ENCODE results near the gene TMED1. TPM values are rescaled to one million over a fixed set of nuclear protein-coding genes. Genes with fewer than 3 reads are reported as not detected.
A peak's percentile ranks its signal among the peaks of the same experiment; 100 is the strongest.

Gene TMED1
- total and polyA plus RNA-seq, 9 of the 15 experiments (the other 6 are each of a cell fraction or from before 2014, with no cell fraction given), result 0.86 to 30.2 (median 23.5) TPM

DNA sequence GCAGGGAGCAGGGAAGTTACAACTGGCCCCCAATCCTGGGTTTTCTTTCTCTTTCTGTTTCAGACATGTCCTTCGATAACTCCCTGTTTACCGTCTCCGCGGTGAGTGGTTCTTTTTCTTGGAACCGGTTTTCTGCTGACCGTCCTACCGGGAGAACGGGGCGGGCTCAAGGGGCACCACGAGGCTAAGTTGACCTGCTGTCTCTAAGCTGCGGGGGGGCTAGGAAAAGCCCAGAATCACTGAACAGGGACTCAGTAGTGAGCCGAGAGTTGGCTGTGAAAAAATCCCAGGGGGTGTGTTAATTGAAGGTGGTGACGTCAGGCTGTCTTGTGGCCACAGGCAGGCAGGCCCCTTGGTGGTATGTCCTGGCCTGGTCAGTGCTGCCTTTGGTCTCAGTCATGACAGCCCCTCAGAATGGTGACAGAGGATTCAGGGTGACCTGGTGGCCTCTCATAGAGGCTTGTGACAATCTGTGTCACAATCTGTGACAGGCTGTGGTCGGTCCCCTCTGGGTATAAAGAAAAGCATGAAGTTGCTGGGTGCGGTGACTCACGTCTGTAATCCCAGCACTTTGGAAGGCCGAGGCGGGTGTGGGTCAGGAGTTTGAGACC is 27.2 kb upstream of the TMED1 start (continued):
- TF ChIP-seq ZNF589 (CRISPR knock-in tag; IDR thresholded peaks at IDR 0.05; ENCODE audit: low read depth) (peak; percentile 52; the same call in 1 of the 2 replicates), LEF1 (IDR thresholded peaks at IDR 0.05) (peak; percentile 23; the same call in 1 of the 2 replicates), KDM1A (IDR thresholded peaks at IDR 0.05) (peak; percentile 97 to 98), PHB2 (IDR thresholded peaks at IDR 0.05; ENCODE audit: low read depth) (no peak), SMARCE1 (IDR thresholded peaks at IDR 0.05) (peak; percentile 64; the same call in 1 of the 2 replicates), U2AF1 (optimal IDR thresholded peaks at IDR 0.05; ENCODE audit: low read depth, low read length) (no peak), SAFB2 (IDR thresholded peaks at IDR 0.05; ENCODE audit: borderline replicate concordance, low read depth, low read length, severe bottlenecking) (no peak), PPARD (CRISPR knock-in tag; IDR thresholded peaks at IDR 0.05) (no peak), DACH1 (IDR thresholded peaks at IDR 0.05; ENCODE audit: partially characterized antibody) (no peak), MEIS2 (IDR thresholded peaks at IDR 0.05; ENCODE audit: partially characterized antibody) (peak; percentile 65), ZNF282 (CRISPR knock-in tag; IDR thresholded peaks at IDR 0.05) (no peak), NFATC3 (IDR thresholded peaks at IDR 0.05) (no peak), SMAD1 (IDR thresholded peaks at IDR 0.05; ENCODE audit: low read depth, low read length, partially characterized antibody) (no peak), ZNF384 (IDR thresholded peaks at IDR 0.05; ENCODE audit: low read depth, low read length) (0 out of 2 replicates have a peak, but pooled peaks have one; percentile 20), RCOR1 (IDR thresholded peaks at IDR 0.05; ENCODE audit: borderline replicate concordance in 1 of 2, low read depth in 2 of 2, low read length in 2 of 2) (peak in 1 of 2 experiments; percentile 80; a peak in 3 of 4 replicates), IFI16 (CRISPR knock-in tag; IDR thresholded peaks at IDR 0.05) (no peak), GATA2 (CRISPR knock-in tag; IDR thresholded peaks at IDR 0.05) (peak; percentile 63; the same call in 1 of the 2 replicates)
- TF ChIP-seq, protein P1, sequence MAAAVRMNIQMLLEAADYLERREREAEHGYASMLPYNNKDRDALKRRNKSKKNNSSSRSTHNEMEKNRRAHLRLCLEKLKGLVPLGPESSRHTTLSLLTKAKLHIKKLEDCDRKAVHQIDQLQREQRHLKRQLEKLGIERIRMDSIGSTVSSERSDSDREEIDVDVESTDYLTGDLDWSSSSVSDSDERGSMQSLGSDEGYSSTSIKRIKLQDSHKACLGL (CRISPR knock-in tag; IDR thresholded peaks at IDR 0.05; ENCODE audit: borderline replicate concordance, poor library complexity, severe bottlenecking), result no peak
- TF ChIP-seq, protein P2, sequence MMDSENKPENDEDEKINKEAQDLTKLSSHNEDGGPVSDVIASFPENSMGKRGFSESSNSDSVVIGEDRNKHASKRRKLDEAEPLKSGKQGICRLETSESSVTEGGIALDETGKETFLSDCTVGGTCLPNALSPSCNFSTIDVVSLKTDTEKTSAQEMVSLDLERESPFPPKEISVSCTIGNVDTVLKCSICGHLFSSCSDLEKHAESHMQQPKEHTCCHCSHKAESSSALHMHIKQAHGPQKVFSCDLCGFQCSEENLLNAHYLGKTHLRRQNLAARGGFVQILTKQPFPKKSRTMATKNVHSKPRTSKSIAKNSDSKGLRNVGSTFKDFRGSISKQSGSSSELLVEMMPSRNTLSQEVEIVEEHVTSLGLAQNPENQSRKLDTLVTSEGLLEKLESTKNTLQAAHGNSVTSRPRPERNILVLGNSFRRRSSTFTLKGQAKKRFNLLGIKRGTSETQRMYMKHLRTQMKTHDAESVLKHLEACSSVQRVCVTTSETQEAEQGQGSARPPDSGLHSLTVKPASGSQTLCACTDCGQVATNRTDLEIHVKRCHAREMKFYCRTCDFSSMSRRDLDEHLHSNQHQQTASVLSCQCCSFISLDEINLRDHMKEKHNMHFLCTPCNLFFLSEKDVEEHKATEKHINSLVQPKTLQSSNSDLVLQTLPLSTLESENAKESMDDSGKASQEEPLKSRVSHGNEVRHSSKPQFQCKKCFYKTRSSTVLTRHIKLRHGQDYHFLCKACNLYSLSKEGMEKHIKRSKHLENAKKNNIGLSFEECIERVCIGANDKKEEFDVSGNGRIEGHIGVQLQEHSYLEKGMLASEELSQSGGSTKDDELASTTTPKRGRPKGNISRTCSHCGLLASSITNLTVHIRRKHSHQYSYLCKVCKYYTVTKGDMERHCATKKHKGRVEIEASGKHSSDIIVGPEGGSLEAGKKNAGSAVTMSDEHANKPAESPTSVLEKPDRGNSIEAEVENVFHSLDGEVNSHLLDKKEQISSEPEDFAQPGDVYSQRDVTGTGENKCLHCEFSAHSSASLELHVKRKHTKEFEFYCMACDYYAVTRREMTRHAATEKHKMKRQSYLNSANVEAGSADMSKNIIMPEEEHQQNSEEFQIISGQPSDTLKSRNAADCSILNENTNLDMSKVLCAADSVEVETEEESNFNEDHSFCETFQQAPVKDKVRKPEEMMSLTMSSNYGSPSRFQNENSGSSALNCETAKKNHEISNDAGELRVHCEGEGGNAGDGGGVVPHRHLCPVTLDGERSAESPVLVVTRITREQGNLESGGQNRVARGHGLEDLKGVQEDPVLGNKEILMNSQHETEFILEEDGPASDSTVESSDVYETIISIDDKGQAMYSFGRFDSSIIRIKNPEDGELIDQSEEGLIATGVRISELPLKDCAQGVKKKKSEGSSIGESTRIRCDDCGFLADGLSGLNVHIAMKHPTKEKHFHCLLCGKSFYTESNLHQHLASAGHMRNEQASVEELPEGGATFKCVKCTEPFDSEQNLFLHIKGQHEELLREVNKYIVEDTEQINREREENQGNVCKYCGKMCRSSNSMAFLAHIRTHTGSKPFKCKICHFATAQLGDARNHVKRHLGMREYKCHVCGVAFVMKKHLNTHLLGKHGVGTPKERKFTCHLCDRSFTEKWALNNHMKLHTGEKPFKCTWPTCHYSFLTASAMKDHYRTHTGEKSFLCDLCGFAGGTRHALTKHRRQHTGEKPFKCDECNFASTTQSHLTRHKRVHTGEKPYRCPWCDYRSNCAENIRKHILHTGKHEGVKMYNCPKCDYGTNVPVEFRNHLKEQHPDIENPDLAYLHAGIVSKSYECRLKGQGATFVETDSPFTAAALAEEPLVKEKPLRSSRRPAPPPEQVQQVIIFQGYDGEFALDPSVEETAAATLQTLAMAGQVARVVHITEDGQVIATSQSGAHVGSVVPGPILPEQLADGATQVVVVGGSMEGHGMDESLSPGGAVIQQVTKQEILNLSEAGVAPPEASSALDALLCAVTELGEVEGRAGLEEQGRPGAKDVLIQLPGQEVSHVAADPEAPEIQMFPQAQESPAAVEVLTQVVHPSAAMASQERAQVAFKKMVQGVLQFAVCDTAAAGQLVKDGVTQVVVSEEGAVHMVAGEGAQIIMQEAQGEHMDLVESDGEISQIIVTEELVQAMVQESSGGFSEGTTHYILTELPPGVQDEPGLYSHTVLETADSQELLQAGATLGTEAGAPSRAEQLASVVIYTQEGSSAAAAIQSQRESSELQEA (IDR thresholded peaks at IDR 0.05; ENCODE audit: low read depth), result no peak
- TF ChIP-seq, protein P3, sequence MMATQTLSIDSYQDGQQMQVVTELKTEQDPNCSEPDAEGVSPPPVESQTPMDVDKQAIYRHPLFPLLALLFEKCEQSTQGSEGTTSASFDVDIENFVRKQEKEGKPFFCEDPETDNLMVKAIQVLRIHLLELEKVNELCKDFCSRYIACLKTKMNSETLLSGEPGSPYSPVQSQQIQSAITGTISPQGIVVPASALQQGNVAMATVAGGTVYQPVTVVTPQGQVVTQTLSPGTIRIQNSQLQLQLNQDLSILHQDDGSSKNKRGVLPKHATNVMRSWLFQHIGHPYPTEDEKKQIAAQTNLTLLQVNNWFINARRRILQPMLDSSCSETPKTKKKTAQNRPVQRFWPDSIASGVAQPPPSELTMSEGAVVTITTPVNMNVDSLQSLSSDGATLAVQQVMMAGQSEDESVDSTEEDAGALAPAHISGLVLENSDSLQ (IDR thresholded peaks at IDR 0.05), result peak; percentile 75

All from K562 (cell line).